Measurements from ENCODE around the gene GSG1L. TPM values are rescaled to one million over a fixed set of nuclear protein-coding genes. Genes with fewer than 3 reads are reported as not detected.

The GSG1L gene
- polyA plus RNA-seq, 2 donors = 0.12 to 0.19 TPM

DNA sequence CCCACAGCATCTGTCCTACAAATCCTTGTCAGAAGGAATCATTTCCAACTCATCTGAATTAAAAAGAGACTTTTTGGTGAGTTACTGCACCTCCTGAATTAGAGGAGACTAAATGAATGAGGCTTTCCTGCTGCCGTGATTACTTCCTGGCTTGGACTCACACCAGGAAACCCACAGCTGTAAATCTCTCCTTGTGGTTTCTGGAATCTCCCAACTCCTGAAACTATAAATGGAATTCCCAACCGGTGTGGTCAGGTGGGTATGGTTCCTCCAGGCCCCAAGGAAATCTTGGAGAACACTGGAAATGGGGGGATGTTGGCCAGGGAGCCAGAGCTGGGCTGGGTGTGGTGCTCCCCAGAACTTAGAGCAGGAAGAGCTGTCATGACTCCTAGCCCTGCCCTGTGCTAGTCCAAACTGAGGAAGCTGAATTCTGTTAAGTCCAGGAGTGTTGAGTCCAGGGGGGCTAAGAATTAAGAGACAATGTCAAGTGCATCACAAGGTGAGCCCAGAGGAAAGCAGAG, 216.4 kb downstream of the GSG1L start:
- Histone ChIP-seq H3K4me1 (ENCODE audit: control insufficient read depth in 2 of 2, insufficient read depth in 2 of 2, low read length in 1 of 2) (peaks cover 0 to 2% of the 10 kb centered on the region in 2 donors), H3K27ac (ENCODE audit: low read depth in 2 of 2, low read length in 1 of 2) (no peak overlapping the region), H3K36me3 (ENCODE audit: control insufficient read depth in 2 of 2, insufficient read depth in 2 of 2, low read length in 1 of 2) (no peaks in the 10 kb centered on the region), H3K9me3 (ENCODE audit: control insufficient read depth in 2 of 2, insufficient read depth in 1 of 2, low read depth in 1 of 2, low read length in 1 of 2) (no peaks in the 10 kb centered on the region), H3K27me3 (ENCODE audit: control insufficient read depth in 1 of 2, insufficient read depth in 2 of 2, low read length in 2 of 2) (no peaks in the 10 kb centered on the region), H3K4me3 (ENCODE audit: low read depth in 1 of 2, low read length in 2 of 2) (no peak overlapping the region)
- 16 to 19% methylated on average over 2 of the region's 2 CpGs for WGBS, 2 donors

DNA sequence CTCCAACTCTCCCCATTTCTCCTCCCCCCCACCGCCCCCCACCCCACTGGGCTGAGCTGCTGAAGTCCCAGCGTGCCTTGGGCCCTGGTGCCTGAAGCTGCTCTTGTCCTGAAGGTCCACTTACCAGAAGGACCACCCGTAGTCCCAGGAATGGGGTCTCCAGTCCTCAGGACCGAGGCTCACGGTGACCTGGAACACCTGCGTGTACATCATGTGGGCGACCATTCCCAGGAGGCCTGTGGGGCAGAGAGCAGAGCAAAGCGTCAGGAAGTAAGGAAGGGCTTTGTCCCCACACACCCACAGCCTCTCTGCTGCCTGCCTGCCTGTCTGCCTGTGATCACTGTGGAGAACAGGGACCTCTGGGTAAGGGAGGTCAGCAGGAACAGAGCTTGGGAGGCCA, 218.7 kb downstream of the GSG1L start:
- Histone ChIP-seq H3K27ac (ENCODE audit: low read depth in 2 of 2, low read length in 1 of 2) (no peak overlapping the region), H3K4me1 (ENCODE audit: control insufficient read depth in 2 of 2, insufficient read depth in 2 of 2, low read length in 1 of 2) (peaks cover 0 to 2% of the 10 kb centered on the region in 2 donors), H3K36me3 (ENCODE audit: control insufficient read depth in 2 of 2, insufficient read depth in 2 of 2, low read length in 1 of 2) (no peaks in the 10 kb centered on the region)

DNA sequence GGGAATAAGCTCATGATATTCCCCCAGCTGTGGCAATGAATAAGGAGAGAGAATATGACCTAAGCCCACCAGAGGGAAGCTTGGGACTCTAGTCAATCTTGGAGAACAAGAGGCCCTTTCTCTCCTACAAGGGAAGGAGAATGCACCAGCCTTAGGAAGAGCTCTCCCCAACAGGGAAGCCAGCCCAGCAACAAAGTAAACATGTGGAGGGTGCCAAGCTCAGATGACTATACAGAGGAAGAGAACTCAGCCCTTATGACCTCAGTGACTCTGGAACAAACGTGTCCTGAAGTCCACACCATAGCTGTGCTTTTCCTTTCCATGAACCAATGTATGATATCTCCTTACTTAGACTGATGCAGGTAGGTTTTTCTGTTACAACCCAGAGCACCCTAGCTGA, 219.7 kb downstream of the GSG1L start:
- 13 to 30% methylated on average over 1 of the region's 1 CpG for WGBS, 2 donors
- Histone ChIP-seq H3K27ac (ENCODE audit: low read depth in 2 of 2, low read length in 1 of 2) (no peak overlapping the region), H3K36me3 (ENCODE audit: control insufficient read depth in 2 of 2, insufficient read depth in 2 of 2, low read length in 1 of 2) (no peaks in the 10 kb centered on the region), H3K27me3 (ENCODE audit: control insufficient read depth in 1 of 2, insufficient read depth in 2 of 2, low read length in 2 of 2) (peaks cover 0 to 4% of the 10 kb centered on the region in 2 donors), H3K4me1 (ENCODE audit: control insufficient read depth in 2 of 2, insufficient read depth in 2 of 2, low read length in 1 of 2) (peaks cover 0 to 2% of the 10 kb centered on the region in 2 donors), H3K9me3 (ENCODE audit: control insufficient read depth in 2 of 2, insufficient read depth in 1 of 2, low read depth in 1 of 2, low read length in 1 of 2) (no peaks in the 10 kb centered on the region), H3K4me3 (ENCODE audit: low read depth in 1 of 2, low read length in 2 of 2) (no peak overlapping the region)

More for the DNA sequence above, 218.7 kb downstream of the GSG1L start:
- 78 to 81% methylated on average over 8 of the region's 8 CpGs for WGBS, 2 donors
- H3K4me3 ChIP-seq (ENCODE audit: low read depth in 1 of 2, low read length in 2 of 2) = no peak overlapping the region
- peaks cover 0 to 4% of the 10 kb centered on the region in 2 donors for H3K27me3 ChIP-seq (ENCODE audit: control insufficient read depth in 1 of 2, insufficient read depth in 2 of 2, low read length in 2 of 2)
- H3K9me3 ChIP-seq (ENCODE audit: control insufficient read depth in 2 of 2, insufficient read depth in 1 of 2, low read depth in 1 of 2, low read length in 1 of 2) = no peaks in the 10 kb centered on the region

DNA sequence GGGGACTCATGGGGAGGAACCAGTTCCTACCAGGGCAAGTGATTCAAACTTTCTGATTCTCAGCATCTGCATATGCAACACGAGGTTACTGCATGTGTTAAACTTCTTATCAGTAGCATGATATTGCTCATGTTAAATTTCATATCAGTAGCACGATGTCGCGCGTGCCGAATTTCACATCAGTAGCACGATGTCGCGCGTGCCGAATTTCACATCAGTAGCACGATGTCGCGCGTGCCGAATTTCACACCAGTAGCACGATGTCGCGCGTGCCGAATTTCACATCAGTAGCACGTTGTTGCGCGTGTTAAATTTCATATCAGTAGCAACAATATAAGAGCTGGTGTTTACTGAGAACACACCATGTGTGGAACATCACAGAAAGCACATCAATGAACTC, 221.6 kb downstream of the GSG1L start:
- Histone ChIP-seq H3K36me3 (ENCODE audit: control insufficient read depth in 2 of 2, insufficient read depth in 2 of 2, low read length in 1 of 2) (no peaks in the 10 kb centered on the region), H3K27me3 (ENCODE audit: control insufficient read depth in 1 of 2, insufficient read depth in 2 of 2, low read length in 2 of 2) (peaks cover 0 to 4% of the 10 kb centered on the region in 2 donors), H3K27ac (ENCODE audit: low read depth in 2 of 2, low read length in 1 of 2) (no peak overlapping the region), H3K9me3 (ENCODE audit: control insufficient read depth in 2 of 2, insufficient read depth in 1 of 2, low read depth in 1 of 2, low read length in 1 of 2) (no peaks in the 10 kb centered on the region), H3K4me3 (ENCODE audit: low read depth in 1 of 2, low read length in 2 of 2) (no peak overlapping the region), H3K4me1 (ENCODE audit: control insufficient read depth in 2 of 2, insufficient read depth in 2 of 2, low read length in 1 of 2) (peaks cover 0 to 2% of the 10 kb centered on the region in 2 donors)
- 86 to 88% methylated on average over 24 of the region's 24 CpGs for WGBS, 2 donors

DNA sequence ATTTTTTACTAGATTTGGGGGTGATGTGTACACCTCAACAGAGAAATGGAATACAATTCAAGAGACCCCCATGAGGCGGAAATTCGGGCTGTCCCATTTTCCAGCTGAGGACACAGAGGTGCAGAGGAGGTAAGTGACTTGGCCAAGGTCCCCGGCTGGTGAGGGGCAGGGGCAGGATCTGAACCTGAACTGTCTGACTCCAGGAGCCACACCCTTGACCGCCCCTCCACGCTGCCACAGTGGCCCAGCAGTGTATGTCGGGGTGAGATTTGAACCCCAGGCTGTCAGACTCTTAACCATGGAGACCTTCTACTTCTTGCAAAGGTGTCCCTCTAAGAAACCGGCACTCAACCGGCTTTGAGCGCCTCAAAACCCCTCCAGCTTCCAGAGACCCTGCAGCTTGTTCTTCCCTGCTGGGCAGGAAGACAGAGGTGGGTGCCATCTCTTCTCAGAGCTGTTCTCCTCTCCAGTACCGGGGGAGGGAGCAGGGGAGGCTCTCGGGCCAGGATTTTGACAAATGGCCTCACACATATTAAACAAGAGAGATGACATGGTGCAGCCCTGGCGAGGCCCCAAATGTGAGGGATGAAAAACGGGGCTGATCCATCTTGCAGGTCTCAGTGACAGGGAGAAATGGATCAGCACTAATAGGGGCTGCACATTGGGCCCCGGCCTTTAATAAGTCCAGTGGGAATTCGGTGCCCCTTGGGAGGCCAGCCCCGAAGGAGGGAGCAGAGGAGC, 222.3 kb downstream of the GSG1L start:
- H3K27ac ChIP-seq (ENCODE audit: low read depth in 2 of 2, low read length in 1 of 2) = no peak overlapping the region
- H3K9me3 ChIP-seq (ENCODE audit: control insufficient read depth in 2 of 2, insufficient read depth in 1 of 2, low read depth in 1 of 2, low read length in 1 of 2) = no peaks in the 10 kb centered on the region
- H3K4me3 ChIP-seq (ENCODE audit: low read depth in 1 of 2, low read length in 2 of 2) = no peak overlapping the region
- 72% methylated on average over 16 of the region's 16 CpGs for WGBS, 2 donors
- H3K36me3 ChIP-seq (ENCODE audit: control insufficient read depth in 2 of 2, insufficient read depth in 2 of 2, low read length in 1 of 2) = no peaks in the 10 kb centered on the region
- peaks cover 0 to 2% of the 10 kb centered on the region in 2 donors for H3K4me1 ChIP-seq (ENCODE audit: control insufficient read depth in 2 of 2, insufficient read depth in 2 of 2, low read length in 1 of 2)
- peaks cover 3 to 4% of the 10 kb centered on the region in 2 donors for H3K27me3 ChIP-seq (ENCODE audit: control insufficient read depth in 1 of 2, insufficient read depth in 2 of 2, low read length in 2 of 2)

DNA sequence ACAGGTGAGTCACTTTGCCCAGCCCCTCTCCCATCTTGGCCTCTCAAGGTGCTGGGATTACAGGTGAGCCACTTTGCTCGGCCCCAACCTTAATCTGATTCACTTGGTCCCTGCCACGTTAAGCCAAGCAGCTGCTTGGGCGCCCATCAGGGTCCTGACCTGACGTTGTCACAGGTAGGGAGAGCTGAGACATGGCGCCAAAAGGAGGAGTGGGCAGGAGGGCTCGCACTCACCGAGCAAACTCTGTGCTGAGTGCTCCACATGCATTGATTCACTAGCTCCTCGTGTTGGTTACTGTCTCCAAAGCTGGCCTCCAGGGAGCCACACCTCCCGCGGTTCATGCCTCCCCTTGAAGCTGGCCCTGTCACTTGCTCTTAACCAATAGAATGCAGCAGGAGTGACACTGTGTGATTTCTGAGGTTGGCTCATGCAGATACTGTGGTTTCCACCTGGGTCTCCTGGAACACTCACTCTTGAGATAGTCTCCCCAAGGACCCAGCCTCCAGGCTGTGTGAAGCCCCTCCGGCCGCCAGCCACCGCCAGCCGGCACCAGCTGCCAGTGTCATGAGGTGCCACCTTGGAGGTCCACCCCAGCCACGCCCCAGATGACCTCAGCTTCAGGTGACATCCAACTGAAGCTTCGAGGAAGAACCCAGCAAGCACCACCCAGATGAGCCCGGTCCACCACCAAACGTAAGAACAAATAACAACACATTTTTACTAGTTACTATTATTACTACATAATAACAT, 223.0 kb downstream of the GSG1L start:
- no peak overlapping the region for H3K27ac ChIP-seq (ENCODE audit: low read depth in 2 of 2, low read length in 1 of 2)
- 75 to 77% methylated on average over 18 of the region's 18 CpGs for WGBS, 2 donors
- no peaks in the 10 kb centered on the region for H3K9me3 ChIP-seq (ENCODE audit: control insufficient read depth in 2 of 2, insufficient read depth in 1 of 2, low read depth in 1 of 2, low read length in 1 of 2)
- H3K4me3 ChIP-seq (ENCODE audit: low read depth in 1 of 2, low read length in 2 of 2) = no peak overlapping the region
- H3K4me1 ChIP-seq (ENCODE audit: control insufficient read depth in 2 of 2, insufficient read depth in 2 of 2, low read length in 1 of 2) = peaks cover 0 to 2% of the 10 kb centered on the region in 2 donors
- H3K36me3 ChIP-seq (ENCODE audit: control insufficient read depth in 2 of 2, insufficient read depth in 2 of 2, low read length in 1 of 2) = no peaks in the 10 kb centered on the region
- peaks cover 3 to 4% of the 10 kb centered on the region in 2 donors for H3K27me3 ChIP-seq (ENCODE audit: control insufficient read depth in 1 of 2, insufficient read depth in 2 of 2, low read length in 2 of 2)

DNA sequence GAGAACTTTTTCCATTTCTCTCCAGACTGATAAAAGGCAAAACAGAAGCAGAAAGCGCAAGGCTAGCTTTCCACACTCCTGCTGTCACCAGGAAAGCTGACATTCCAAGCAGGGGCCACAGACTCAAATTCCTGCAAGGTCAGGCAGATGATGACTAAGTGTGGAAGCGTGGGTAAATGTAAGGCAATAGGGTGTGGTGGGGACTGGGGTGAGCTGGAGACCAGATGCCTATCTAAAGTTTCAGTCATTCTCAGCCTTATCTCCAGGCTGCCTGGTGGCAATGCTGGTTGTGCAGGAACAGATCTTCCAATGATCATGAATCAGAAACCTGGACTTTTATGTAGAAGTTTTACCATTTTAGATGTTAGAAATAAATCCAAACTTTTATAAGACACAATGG, 224.1 kb downstream of the GSG1L start:
- Histone ChIP-seq H3K27ac (ENCODE audit: low read depth in 2 of 2, low read length in 1 of 2) (no peak overlapping the region), H3K4me3 (ENCODE audit: low read depth in 1 of 2, low read length in 2 of 2) (no peak overlapping the region), H3K27me3 (ENCODE audit: control insufficient read depth in 1 of 2, insufficient read depth in 2 of 2, low read length in 2 of 2) (peaks cover 3 to 4% of the 10 kb centered on the region in 2 donors), H3K9me3 (ENCODE audit: control insufficient read depth in 2 of 2, insufficient read depth in 1 of 2, low read depth in 1 of 2, low read length in 1 of 2) (no peaks in the 10 kb centered on the region), H3K36me3 (ENCODE audit: control insufficient read depth in 2 of 2, insufficient read depth in 2 of 2, low read length in 1 of 2) (no peaks in the 10 kb centered on the region), H3K4me1 (ENCODE audit: control insufficient read depth in 2 of 2, insufficient read depth in 2 of 2, low read length in 1 of 2) (no peaks in the 10 kb centered on the region)
- 80 to 83% methylated on average over 2 of the region's 2 CpGs for WGBS, 2 donors

DNA sequence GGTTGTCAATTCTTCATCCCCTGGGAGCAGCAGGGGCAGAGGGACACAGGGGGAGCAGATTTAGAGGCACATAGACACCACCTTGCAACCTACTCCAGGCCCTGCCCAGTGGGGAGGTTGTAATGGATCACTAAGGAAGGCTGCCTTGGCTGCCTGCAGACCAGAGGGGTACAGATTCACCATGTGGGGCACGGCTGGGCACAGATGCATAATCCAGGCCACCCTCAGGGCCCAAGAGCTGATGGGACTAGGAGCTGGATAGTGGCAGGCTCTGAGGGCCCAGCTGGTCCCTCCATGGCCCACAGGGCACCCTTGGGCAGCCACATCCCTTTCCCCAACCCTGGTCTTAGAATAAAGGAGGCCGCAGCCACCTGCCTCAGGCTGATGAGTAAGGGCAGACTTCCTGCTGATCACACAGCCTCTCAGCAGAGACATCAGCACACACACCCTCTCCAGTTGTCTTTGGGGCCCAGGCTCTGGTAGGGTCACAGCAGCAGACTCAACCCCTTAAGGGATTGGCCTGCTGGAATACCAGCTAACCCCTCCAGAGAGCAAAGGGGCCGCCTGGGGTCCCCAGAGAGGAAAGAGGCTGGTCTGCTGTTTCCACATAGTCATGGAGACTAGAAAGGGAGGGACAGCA, 224.9 kb downstream of the GSG1L start:
- Histone ChIP-seq H3K9me3 (ENCODE audit: control insufficient read depth in 2 of 2, insufficient read depth in 1 of 2, low read depth in 1 of 2, low read length in 1 of 2) (no peaks in the 10 kb centered on the region), H3K36me3 (ENCODE audit: control insufficient read depth in 2 of 2, insufficient read depth in 2 of 2, low read length in 1 of 2) (no peaks in the 10 kb centered on the region), H3K27ac (ENCODE audit: low read depth in 2 of 2, low read length in 1 of 2) (no peak overlapping the region), H3K27me3 (ENCODE audit: control insufficient read depth in 1 of 2, insufficient read depth in 2 of 2, low read length in 2 of 2) (peaks cover 3 to 4% of the 10 kb centered on the region in 2 donors), H3K4me3 (ENCODE audit: low read depth in 1 of 2, low read length in 2 of 2) (no peak overlapping the region), H3K4me1 (ENCODE audit: control insufficient read depth in 2 of 2, insufficient read depth in 2 of 2, low read length in 1 of 2) (no peaks in the 10 kb centered on the region)
- 66 to 72% methylated on average over 3 of the region's 3 CpGs for WGBS, 2 donors

DNA sequence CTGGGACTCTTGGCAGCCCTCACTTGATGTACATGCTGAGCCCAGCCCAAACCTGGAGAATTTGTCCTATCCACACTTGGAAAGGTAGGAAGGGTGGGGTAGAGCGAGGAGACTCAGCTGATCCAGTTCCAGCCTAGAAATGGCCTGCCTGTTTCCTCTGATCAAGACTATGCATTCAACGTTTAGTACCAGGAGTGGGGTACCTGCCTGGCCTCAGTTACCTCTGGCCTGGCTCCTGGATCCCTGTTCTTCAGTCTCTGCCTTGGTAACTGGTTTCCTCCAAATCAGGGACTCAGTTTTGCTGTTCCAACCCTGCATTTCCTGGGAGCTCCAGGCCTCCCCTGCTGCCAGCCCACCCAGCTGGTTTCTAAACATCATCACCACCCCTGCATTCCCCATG, 233.5 kb downstream of the GSG1L start:
- no peak overlapping the region for H3K4me3 ChIP-seq (ENCODE audit: low read depth in 1 of 2, low read length in 2 of 2)
- no peaks in the 10 kb centered on the region for H3K4me1 ChIP-seq (ENCODE audit: control insufficient read depth in 2 of 2, insufficient read depth in 2 of 2, low read length in 1 of 2)
- no peak overlapping the region for H3K27ac ChIP-seq (ENCODE audit: low read depth in 2 of 2, low read length in 1 of 2)
- WGBS, 2 donors = 71 to 77% methylated on average over 2 of the region's 2 CpGs
- no peaks in the 10 kb centered on the region for H3K27me3 ChIP-seq (ENCODE audit: control insufficient read depth in 1 of 2, insufficient read depth in 2 of 2, low read length in 2 of 2)
- peaks cover 4 to 8% of the 10 kb centered on the region in 2 donors for H3K9me3 ChIP-seq (ENCODE audit: control insufficient read depth in 2 of 2, insufficient read depth in 1 of 2, low read depth in 1 of 2, low read length in 1 of 2)
- H3K36me3 ChIP-seq (ENCODE audit: control insufficient read depth in 2 of 2, insufficient read depth in 2 of 2, low read length in 1 of 2) = no peaks in the 10 kb centered on the region

Data from esophagus (tissue), 2 donors.